Natural killer cell (primary cell): ENCODE results near the gene EMP1. TPM values are rescaled to one million over a fixed set of nuclear protein-coding genes. Genes with fewer than 3 reads are reported as not detected.

Source experiments
- ATAC-seq, 3 donors: fragments of 150-1000 bp in 2 of 3; fragments of 200-7000 bp in 1 of 3; cut with Tn5 transposase; 1 replicate in 1 of 3; 2 replicates in 2 of 3; pipeline ENCODE4 v1.10.0; 2021; ENCODE audit warnings: mild to moderate bottlenecking in 2 of 3, moderate library complexity in 2 of 3
- DNase-seq, 2 donors: peaks; one replicate each; pipeline versions ENCODE4 v3.0.0 to v3.0.0-alpha.2; 2013 to 2021; ENCODE audit warnings: mixed read lengths in 1 of 2
- H3K27ac ChIP-seq: one replicate; pipeline ENCODE4 v1.5.1; 2013; ENCODE audit warnings: mild to moderate bottlenecking, low read length
- H3K27me3 ChIP-seq: one replicate; pipeline ENCODE4 v1.6.1; 2013; ENCODE audit warnings: low read length; ENCODE audit not compliant: control insufficient read depth, insufficient read depth
- H3K36me3 ChIP-seq: one replicate; pipeline ENCODE4 v1.6.1; 2013; ENCODE audit warnings: low read length; ENCODE audit not compliant: control insufficient read depth, insufficient read depth
- H3K4me1 ChIP-seq: one replicate; pipeline ENCODE4 v1.6.1; 2013; ENCODE audit warnings: low read length; ENCODE audit not compliant: control insufficient read depth, insufficient read depth
- H3K4me3 ChIP-seq: one replicate; pipeline ENCODE4 v1.5.1; 2013; ENCODE audit warnings: low read length
- H3K9me3 ChIP-seq: one replicate; pipeline ENCODE4 v1.6.1; 2013; ENCODE audit warnings: low read length; ENCODE audit not compliant: control insufficient read depth, insufficient read depth
- H3K27ac Mint-ChIP-seq, 2 donors: one replicate each; pipeline ENCODE4 v1.8.0; 2022; ENCODE audit warnings: mild to moderate bottlenecking in 2 of 2, mixed read lengths in 2 of 2, moderate library complexity in 1 of 2
- H3K27me3 Mint-ChIP-seq, 2 donors: one replicate each; pipeline ENCODE4 v1.8.0; 2022; ENCODE audit warnings: low read depth in 2 of 2, mixed read lengths in 2 of 2
- H3K36me3 Mint-ChIP-seq: one replicate; pipeline ENCODE4 v1.8.0; 2022; ENCODE audit warnings: mixed read lengths
- H3K4me1 Mint-ChIP-seq, 2 donors: one replicate each; pipeline ENCODE4 v1.8.0; 2022; ENCODE audit warnings: mixed read lengths in 2 of 2
- H3K4me3 Mint-ChIP-seq: one replicate; pipeline ENCODE4 v1.8.0; 2022; ENCODE audit warnings: mild to moderate bottlenecking, moderate library complexity, mixed read lengths
- H3K9me3 Mint-ChIP-seq, 2 donors: one replicate each; pipeline ENCODE4 v1.8.0; 2022; ENCODE audit warnings: mixed read lengths in 2 of 2
- WGBS: methylation state at CpG from one replicate; pipeline ENCODE4 v1.1.7; 2013; ENCODE audit warnings: missing lambda C conversion rate; ENCODE audit not compliant: insufficient coverage; 5-methylcytosine and 5-hydroxymethylcytosine counted together
- intact Hi-C: fragments of 100-400 bp; cut with micrococcal nuclease; formaldehyde crosslinking; loops from one replicate; pipeline ENCODE4 v1.14.2; 2022
- total RNA-seq, 4 donors: library from RNA; stranded (reverse); fragments of 120-200 nt in 1 of 4; gene quantifications; one replicate each; pipeline versions ENCODE4 v1.2.3 to v1.2.4, GENCODE V29; 2013 to 2022
- TF ChIP-seq, protein P1 (sequence below): fragments of 200-600 bp; IDR thresholded peaks from one replicate; pipeline ENCODE4 v1.8.0; 2022; ENCODE audit warnings: antibody characterized with exemption

EMP1 gene
- total RNA-seq, 3 donors from 2014 or later (not counting 1 experiment from before 2014, with no cell fraction given), result 3.8 to 4.3 (median 4.2) TPM

GRCh38 chr12:13189264-13189663, 7.3 kb upstream of the EMP1 start:
- H3K9me3 ChIP-seq, result no peaks in the 10 kb centered on the region
- H3K27me3 ChIP-seq, result no peaks in the 10 kb centered on the region
- ATAC-seq, result no peak
- H3K9me3 Mint-ChIP-seq, result no peaks in the 10 kb centered on the region
- no peaks in the 10 kb centered on the region for H3K4me1 ChIP-seq
- H3K27ac ChIP-seq, result no peak overlapping the region
- intact Hi-C loops, result no loop called here
- no peaks in the 10 kb centered on the region for H3K36me3 ChIP-seq
- no peak overlapping the region for H3K4me3 ChIP-seq
- no peaks in the 10 kb centered on the region for H3K4me1 Mint-ChIP-seq
- no peak for DNase-seq
- TF ChIP-seq, protein P1, sequence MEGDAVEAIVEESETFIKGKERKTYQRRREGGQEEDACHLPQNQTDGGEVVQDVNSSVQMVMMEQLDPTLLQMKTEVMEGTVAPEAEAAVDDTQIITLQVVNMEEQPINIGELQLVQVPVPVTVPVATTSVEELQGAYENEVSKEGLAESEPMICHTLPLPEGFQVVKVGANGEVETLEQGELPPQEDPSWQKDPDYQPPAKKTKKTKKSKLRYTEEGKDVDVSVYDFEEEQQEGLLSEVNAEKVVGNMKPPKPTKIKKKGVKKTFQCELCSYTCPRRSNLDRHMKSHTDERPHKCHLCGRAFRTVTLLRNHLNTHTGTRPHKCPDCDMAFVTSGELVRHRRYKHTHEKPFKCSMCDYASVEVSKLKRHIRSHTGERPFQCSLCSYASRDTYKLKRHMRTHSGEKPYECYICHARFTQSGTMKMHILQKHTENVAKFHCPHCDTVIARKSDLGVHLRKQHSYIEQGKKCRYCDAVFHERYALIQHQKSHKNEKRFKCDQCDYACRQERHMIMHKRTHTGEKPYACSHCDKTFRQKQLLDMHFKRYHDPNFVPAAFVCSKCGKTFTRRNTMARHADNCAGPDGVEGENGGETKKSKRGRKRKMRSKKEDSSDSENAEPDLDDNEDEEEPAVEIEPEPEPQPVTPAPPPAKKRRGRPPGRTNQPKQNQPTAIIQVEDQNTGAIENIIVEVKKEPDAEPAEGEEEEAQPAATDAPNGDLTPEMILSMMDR, result no peak
- no peak overlapping the region for H3K27ac Mint-ChIP-seq
- no peak overlapping the region for H3K4me3 Mint-ChIP-seq
- peaks cover 19 to 28% of the 10 kb centered on the region in 2 donors for H3K27me3 Mint-ChIP-seq
- no peaks in the 10 kb centered on the region for H3K36me3 Mint-ChIP-seq

- H3K27ac ChIP-seq, result no peak overlapping the region
- Mint-ChIP-seq H3K4me1 (no peaks in the 10 kb centered on the region), H3K27me3 (peaks cover 16 to 27% of the 10 kb centered on the region in 2 donors), H3K27ac (no peak overlapping the region), H3K36me3 (no peaks in the 10 kb centered on the region), H3K4me3 (no peak overlapping the region), H3K9me3 (no peaks in the 10 kb centered on the region)
- WGBS, result 50% methylated on average over 1 of the region's 3 CpGs
- TF ChIP-seq, protein P1, result no peak
- H3K36me3 ChIP-seq, result no peaks in the 10 kb centered on the region
- no peaks in the 10 kb centered on the region for H3K4me1 ChIP-seq
- no peaks in the 10 kb centered on the region for H3K9me3 ChIP-seq
- no peak for DNase-seq
- no peaks in the 10 kb centered on the region for H3K27me3 ChIP-seq
- no peak for ATAC-seq
- intact Hi-C loops, result no loop called here
- H3K4me3 ChIP-seq, result no peak overlapping the region
Measured at GRCh38 chr12:13190275-13190674, 6.3 kb upstream of the EMP1 start.

DNA sequence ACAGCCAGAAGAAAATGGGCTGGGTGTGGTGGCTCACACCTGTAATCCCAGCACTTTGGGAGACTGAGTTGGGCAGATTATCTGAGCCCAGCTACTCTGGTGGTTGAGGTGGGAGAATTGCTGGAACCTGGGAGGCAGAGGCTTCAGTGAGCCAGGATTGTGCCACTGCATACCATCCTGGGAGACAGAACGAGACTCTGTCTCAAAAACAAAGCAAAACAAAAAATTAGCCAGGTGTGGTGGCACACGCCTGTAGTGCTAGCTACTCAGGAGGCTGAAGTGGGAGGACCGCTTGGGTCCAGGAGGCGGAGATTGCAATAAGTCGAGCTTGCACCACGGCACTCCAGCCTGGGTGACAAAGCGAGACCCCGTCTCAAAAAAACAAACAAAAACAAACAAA, 3.8 kb upstream of the EMP1 start:
- peaks cover 22 to 37% of the 10 kb centered on the region in 2 donors for H3K27me3 Mint-ChIP-seq
- TF ChIP-seq, protein P1, result no peak

GRCh38 chr12:13193505-13194231, 2.9 kb upstream of the EMP1 start:
- TF ChIP-seq, protein P1, result no peak
- no peak overlapping the region for H3K4me3 ChIP-seq
- ATAC-seq (no peak), DNase-seq (no peak)
- peaks cover 15% of the 10 kb centered on the region for H3K4me1 ChIP-seq
- Mint-ChIP-seq H3K36me3 (no peaks in the 10 kb centered on the region), H3K4me3 (no peak overlapping the region), H3K27ac (no peak overlapping the region), H3K27me3 (peaks cover 23 to 45% of the 10 kb centered on the region in 2 donors), H3K9me3 (no peaks in the 10 kb centered on the region), H3K4me1 (peaks cover 14 to 22% of the 10 kb centered on the region in 2 donors)
- H3K27ac ChIP-seq, result no peak overlapping the region
- intact Hi-C loops, result no loop called here
- H3K27me3 ChIP-seq, result no peaks in the 10 kb centered on the region
- whole genome bisulfite sequencing, result 90% methylated on average over 10 of the region's 11 CpGs
- no peaks in the 10 kb centered on the region for H3K9me3 ChIP-seq
- no peaks in the 10 kb centered on the region for H3K36me3 ChIP-seq

More for the DNA sequence above, 3.8 kb upstream of the EMP1 start:
- Mint-ChIP-seq H3K9me3 (no peaks in the 10 kb centered on the region), H3K4me1 (peaks cover 14 to 21% of the 10 kb centered on the region in 2 donors), H3K27ac (no peak overlapping the region), H3K36me3 (no peaks in the 10 kb centered on the region), H3K4me3 (no peak overlapping the region)
- DNase-seq (no peak), ATAC-seq (no peak)
- H3K4me3 ChIP-seq, result no peak overlapping the region
- intact Hi-C loops, result no loop called here
- no peak overlapping the region for H3K27ac ChIP-seq
- no peaks in the 10 kb centered on the region for H3K9me3 ChIP-seq
- no peaks in the 10 kb centered on the region for H3K27me3 ChIP-seq
- WGBS, result 89% methylated on average over 8 of the region's 8 CpGs
- no peaks in the 10 kb centered on the region for H3K36me3 ChIP-seq
- peaks cover 15% of the 10 kb centered on the region for H3K4me1 ChIP-seq
